ENCODE results near the gene MPEG1.
A peak's percentile ranks its signal among the peaks of the same experiment; 100 is the strongest.

Gene MPEG1

DNA sequence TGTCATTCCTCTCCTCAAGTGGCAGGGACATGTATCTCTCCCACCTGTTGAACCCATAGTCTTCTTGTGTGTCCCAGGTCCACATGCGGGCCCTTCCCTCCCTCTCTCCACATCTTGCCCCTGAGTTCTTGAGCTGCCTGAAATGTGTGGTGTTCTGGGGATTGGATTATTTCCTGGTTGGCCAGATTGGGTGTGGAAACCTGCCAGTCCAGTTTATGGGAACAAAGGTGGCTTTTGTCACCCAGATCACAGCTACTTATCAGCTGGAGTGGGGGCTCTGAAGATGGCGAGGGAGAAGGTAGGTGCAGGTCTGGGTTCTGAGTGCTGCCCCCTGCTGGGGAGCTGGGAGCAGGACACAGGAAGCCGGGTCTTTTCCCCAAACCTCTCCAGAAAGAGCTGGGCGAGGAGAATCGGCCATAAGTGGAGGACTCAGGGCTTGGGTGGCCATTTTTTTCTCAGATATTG is 26.6 kb downstream of the MPEG1 start:
- no peak overlapping the region for H3K27ac Mint-ChIP-seq
- no peak overlapping the region for H3K4me3 Mint-ChIP-seq

DNA sequence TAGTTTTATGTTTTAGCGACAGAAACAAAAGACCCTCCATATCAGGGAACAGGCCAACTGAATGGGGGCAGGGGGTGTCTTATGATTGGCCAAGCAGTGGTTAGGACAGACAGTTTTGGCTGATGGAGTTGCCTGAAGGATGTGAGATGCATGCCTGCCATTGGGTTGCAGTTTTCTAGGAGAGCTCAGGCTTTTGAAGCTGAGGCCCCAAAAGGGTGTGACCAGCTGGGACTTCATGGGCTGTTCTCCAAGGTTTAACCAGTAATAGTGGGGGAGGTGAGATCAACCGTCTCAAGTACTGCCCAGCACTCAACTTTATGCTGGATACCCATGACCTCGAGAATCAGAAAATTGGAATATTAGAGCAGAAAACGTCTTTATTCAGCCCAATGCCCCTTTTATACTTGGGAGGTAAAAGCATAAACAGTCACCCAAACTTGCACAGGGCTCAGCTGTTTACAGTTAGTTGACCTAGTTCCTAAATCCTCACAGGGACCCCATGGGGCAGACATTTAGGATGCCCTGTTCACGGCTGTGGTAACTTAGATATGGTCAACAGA is 27.3 kb downstream of the MPEG1 start:
- Mint-ChIP-seq H3K4me1 (ENCODE audit: low read depth) (no peaks in the 10 kb centered on the region), H3K4me3 (no peak overlapping the region), H3K36me3 (peaks cover 2% of the 10 kb centered on the region)

More for the DNA sequence above, 26.6 kb downstream of the MPEG1 start:
- H3K27me3 Mint-ChIP-seq: peaks cover 3% of the 10 kb centered on the region
- no peaks in the 10 kb centered on the region for H3K9me3 Mint-ChIP-seq (ENCODE audit: low read depth)
- H3K4me1 Mint-ChIP-seq (ENCODE audit: low read depth): peaks cover 2% of the 10 kb centered on the region
- peaks cover 2% of the 10 kb centered on the region for H3K36me3 Mint-ChIP-seq

DNA sequence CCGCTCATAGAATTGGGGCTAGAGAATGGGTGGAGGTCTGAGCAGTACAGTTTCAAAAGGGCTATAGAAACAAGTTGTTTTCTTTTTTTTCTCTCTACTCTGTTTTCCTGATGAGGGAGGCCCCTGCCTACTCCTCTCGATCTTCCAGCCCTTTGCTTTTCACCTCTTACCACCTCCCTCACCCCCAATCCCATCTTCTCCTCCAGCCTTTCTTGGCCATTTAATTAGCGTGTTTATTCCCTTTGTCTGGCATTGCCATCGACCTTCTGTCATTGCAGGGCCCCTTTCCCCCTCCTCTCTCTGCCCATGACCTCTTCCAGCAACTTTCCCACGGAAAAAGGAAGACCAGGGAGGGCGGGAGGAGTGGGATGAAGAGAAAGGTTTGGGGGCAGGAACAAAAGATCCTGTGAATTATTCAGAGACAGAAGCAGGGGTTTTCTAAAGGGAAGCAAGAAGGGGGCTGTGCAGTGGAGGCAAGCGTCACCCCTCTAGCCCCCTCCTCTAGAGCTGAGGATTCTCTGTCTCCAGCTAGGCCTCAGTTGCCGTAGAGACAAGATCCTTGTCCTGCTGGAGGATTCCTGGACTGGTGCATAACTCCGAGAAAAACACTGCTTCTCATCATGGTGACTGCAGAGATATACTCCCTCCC is 27.9 kb downstream of the MPEG1 start:
- Mint-ChIP-seq H3K36me3 (peaks cover 2% of the 10 kb centered on the region), H3K4me3 (no peak overlapping the region), H3K27me3 (peaks cover 3% of the 10 kb centered on the region), H3K27ac (no peak overlapping the region), H3K9me3 (ENCODE audit: low read depth) (no peaks in the 10 kb centered on the region), H3K4me1 (ENCODE audit: low read depth) (no peaks in the 10 kb centered on the region)

More for the DNA sequence above, 27.3 kb downstream of the MPEG1 start:
- H3K27ac Mint-ChIP-seq: no peak overlapping the region
- H3K27me3 Mint-ChIP-seq: peaks cover 3% of the 10 kb centered on the region
- H3K9me3 Mint-ChIP-seq (ENCODE audit: low read depth): no peaks in the 10 kb centered on the region

DNA sequence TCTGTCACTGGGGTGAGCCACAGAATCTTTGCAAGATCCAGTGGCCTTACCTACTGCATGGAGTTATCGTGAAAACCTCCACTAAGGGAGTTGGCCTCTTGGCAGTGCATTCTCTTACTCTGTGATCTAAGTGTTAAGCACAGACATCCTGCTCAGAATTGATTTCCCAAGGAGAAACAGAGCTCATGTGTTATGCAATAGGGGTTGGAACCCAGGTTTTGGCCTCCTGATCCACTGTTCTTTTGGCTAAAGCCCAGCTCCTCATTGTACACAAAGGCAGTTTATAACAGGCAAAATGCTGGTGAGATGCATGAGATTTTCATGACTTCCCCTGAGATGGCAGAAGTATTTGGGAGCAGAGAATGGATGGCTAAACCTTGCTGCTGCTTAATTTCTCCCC is 29.0 kb downstream of the MPEG1 start:
- no peak overlapping the region for H3K27ac Mint-ChIP-seq
- peaks cover 2% of the 10 kb centered on the region for H3K36me3 Mint-ChIP-seq
- H3K27me3 Mint-ChIP-seq: peaks cover 3% of the 10 kb centered on the region
- no peaks in the 10 kb centered on the region for H3K4me1 Mint-ChIP-seq (ENCODE audit: low read depth)
- H3K9me3 Mint-ChIP-seq (ENCODE audit: low read depth): no peaks in the 10 kb centered on the region
- no peak overlapping the region for H3K4me3 Mint-ChIP-seq

DNA sequence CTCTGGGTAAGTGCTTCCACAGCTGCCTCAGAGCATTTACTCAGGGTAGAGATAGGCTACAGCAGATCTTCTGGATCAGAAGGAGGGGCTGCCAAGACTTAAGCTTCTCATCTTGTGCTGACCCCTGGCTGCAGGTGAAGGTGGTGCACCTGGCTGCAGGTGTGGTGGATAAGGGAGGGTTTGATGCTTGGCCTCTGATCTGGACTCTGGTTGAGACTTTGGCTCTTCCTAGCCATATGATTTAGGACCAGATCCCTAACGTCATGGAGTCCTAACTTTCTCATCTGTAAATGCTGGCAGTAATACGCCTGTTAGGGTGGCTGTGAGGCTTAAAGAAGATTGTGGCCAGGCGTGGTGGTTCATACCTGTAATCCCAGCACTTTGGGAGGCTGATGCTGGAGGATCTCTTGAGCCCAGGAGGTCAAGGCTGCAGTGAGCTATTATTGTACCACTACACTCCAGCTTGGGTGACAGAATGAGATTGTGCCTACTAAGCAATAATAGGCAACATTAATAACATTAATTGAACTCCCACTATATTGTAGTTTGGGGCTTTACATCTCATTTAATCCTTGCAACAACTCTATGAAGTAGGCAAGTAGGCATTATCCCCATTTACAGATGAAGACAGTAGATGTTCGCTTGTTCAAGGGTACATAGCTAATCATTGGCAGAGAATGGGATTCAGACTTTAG is 30.1 kb downstream of the MPEG1 start:
- Mint-ChIP-seq H3K4me3 (no peak overlapping the region), H3K4me1 (ENCODE audit: low read depth) (no peaks in the 10 kb centered on the region), H3K9me3 (ENCODE audit: low read depth) (no peaks in the 10 kb centered on the region), H3K27ac (no peak overlapping the region), H3K36me3 (peaks cover 2% of the 10 kb centered on the region), H3K27me3 (peaks cover 3% of the 10 kb centered on the region)

DNA sequence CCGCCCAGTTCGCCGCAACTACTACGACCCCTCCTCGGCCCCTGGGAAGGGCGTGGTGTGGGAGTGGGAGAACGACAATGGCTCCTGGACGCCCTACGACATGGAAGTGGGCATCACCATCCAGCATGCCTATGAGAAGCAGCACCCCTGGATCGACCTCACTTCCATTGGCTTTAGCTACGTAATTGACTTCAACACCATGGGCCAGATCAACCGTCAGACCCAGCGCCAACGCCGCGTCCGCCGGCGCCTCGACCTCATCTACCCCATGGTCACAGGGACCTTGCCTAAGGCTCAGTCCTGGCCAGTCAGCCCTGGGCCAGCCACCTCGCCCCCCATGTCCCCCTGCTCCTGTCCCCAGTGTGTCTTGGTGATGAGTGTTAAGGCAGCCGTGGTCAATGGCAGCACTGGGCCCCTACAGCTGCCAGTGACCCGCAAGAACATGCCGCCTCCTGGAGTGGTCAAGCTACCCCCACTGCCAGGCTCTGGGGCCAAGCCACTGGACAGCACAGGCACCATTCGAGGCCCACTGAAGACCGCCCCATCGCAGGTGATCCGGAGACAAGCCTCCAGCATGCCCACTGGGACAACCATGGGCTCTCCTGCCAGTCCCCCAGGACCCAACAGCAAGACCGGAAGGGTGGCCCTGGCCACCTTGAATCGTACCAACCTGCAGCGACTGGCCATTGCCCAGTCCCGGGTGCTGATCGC is 30.8 kb downstream of the MPEG1 start:
- H3K4me3 Mint-ChIP-seq: no peak overlapping the region
- H3K9me3 Mint-ChIP-seq (ENCODE audit: low read depth): no peaks in the 10 kb centered on the region
- H3K36me3 Mint-ChIP-seq: peaks cover 2% of the 10 kb centered on the region
- no peaks in the 10 kb centered on the region for H3K27me3 Mint-ChIP-seq
- no peaks in the 10 kb centered on the region for H3K4me1 Mint-ChIP-seq (ENCODE audit: low read depth)
- no peak overlapping the region for H3K27ac Mint-ChIP-seq

DNA sequence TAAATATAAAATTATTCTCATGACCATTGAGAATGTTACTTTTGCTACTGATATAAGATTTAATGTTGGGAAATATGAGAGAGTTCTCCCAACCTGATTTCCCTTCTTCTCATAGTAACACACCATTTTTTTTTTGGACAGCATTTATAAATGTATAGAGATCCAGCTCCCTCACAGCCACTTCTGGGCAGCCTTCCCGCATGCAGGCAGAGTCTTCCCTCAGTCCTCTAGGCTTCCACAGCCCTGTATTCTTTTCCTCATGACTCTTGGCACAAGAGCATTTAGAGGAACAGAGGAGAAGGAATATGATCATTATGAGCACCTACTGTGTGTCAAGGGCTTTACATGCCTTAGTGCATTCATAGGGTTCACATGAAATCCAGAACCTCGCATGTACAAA is 31.8 kb downstream of the MPEG1 start:
- H3K27ac Mint-ChIP-seq: no peak overlapping the region
- H3K4me3 Mint-ChIP-seq: no peak overlapping the region
- H3K9me3 Mint-ChIP-seq (ENCODE audit: low read depth): no peaks in the 10 kb centered on the region
- H3K36me3 Mint-ChIP-seq: peaks cover 2% of the 10 kb centered on the region
- no peaks in the 10 kb centered on the region for H3K27me3 Mint-ChIP-seq
- no peaks in the 10 kb centered on the region for H3K4me1 Mint-ChIP-seq (ENCODE audit: low read depth)

DNA sequence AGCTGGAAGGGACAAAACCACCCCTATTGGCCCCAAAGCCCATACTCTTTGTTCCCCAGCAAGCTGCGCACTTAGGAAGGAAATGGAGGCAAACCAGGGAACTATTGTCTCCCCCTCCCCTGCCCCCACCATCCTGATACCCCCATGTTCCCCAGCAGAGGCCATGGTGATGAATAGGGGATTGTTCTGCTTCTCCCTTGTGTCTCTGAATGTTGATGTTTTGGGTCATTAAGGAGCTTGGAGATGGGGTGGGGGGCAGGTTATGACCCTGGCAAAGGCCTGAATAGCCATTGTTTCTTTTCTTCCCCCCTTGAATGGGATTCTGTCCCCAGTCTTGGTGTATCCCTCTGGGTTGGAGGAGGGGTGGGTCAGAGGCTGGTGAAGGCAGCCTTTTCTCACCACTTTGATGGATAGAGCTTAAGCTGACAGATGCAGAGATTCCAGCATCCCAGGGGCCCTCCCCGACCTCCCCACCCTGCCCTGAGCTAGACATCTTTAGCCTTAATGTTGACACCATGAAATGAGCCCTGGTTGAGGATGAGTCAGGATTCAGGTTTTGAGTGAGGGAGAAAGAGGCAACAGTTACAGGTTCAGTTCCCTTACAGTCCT is 32.5 kb downstream of the MPEG1 start:
- no peaks in the 10 kb centered on the region for H3K27me3 Mint-ChIP-seq
- H3K36me3 Mint-ChIP-seq: peaks cover 2% of the 10 kb centered on the region
- no peak overlapping the region for H3K27ac Mint-ChIP-seq
- H3K9me3 Mint-ChIP-seq (ENCODE audit: low read depth): no peaks in the 10 kb centered on the region
- no peak overlapping the region for H3K4me3 Mint-ChIP-seq
- no peaks in the 10 kb centered on the region for H3K4me1 Mint-ChIP-seq (ENCODE audit: low read depth)

DNA sequence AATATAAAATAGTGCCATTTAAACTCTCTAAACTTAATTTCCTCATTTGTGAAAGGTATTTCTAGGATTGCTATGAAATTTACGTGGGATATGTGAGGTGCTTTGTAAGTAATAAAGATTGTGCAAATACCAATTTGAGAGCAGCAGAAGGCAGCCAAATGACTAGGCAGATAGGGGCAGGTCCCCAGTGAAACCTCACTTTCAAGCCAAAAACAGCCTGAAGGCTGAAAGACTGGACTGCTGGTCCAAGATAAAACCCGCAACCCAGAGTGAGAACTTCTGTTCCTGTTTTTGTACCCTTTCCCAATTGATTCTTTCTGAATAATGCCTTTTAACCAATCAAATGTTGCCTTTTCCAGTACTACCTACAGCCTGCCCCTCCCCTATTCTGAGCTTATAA is 33.6 kb downstream of the MPEG1 start:
- no peaks in the 10 kb centered on the region for H3K9me3 Mint-ChIP-seq (ENCODE audit: low read depth)
- H3K4me1 Mint-ChIP-seq (ENCODE audit: low read depth): no peaks in the 10 kb centered on the region
- no peak overlapping the region for H3K4me3 Mint-ChIP-seq
- peaks cover 2% of the 10 kb centered on the region for H3K36me3 Mint-ChIP-seq
- H3K27ac Mint-ChIP-seq: no peak overlapping the region
- no peaks in the 10 kb centered on the region for H3K27me3 Mint-ChIP-seq

DNA sequence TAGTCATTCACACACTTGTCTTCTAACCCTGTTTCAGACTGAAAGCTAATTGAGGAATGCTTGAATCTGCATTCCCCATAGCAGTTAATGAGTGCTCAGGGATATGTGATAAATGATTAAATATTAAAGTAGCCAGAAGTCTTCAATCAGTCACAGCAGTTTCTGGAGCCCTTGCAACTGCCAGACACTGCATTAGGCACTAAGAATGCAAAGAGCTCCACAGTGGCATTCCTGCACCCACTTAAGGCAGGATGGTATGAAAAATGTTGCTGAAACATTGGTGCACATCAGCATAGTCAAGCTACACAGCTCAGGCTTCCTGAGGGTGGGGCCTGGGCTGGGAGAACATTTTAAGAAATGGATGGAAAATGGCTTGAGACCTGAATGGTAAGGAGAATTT is 34.3 kb downstream of the MPEG1 start:
- Mint-ChIP-seq H3K4me1 (ENCODE audit: low read depth) (peaks cover under 1% of the 10 kb centered on the region), H3K36me3 (peaks cover 2% of the 10 kb centered on the region), H3K9me3 (ENCODE audit: low read depth) (no peaks in the 10 kb centered on the region), H3K27me3 (no peaks in the 10 kb centered on the region), H3K27ac (no peak overlapping the region), H3K4me3 (no peak overlapping the region)

DNA sequence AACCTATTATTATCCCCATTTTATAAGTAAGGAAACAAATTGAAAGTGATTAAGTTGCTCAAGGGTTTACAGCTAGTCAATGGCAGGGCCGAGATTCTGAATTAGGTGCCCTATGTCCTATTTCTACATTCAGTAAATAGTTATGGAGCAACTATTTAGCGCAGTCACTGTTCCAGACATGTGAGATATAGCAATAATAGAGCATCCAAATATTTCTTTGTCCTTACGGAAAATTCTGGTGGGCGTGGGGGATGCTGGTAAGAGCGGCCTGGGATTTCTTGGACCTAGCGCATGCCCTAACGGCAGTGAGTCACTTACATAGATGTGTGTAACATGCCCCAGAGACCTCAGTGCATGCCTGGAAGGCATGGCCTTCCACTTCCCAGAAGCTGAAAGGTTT is 36.4 kb downstream of the MPEG1 start:
- peaks cover 9% of the 10 kb centered on the region for H3K4me1 Mint-ChIP-seq (ENCODE audit: low read depth)
- H3K27me3 Mint-ChIP-seq: peaks cover 2% of the 10 kb centered on the region
- no peak overlapping the region for H3K4me3 Mint-ChIP-seq
- no peak overlapping the region for H3K27ac Mint-ChIP-seq
- H3K9me3 Mint-ChIP-seq (ENCODE audit: low read depth): no peaks in the 10 kb centered on the region
- H3K36me3 Mint-ChIP-seq: no peaks in the 10 kb centered on the region

DNA sequence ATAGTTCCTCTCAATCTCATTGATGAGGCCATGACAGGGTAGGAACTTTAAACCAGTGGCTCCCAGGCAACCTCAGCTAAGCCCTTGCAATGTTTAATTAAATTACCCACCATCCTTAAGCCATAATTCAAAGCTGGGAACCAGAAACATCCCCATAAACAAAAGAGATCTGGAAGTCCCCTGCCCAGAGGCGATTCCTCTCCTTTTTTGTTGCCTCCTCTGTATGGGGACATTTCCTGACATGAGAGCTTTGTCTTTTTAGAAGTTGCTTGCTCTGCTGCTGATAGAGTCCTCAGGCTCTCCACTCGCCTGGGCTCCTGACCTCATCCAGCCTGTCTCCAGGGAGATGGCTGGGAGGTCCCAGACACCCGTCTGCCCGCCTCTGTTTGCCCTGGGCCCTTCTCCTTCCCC is 37.6 kb downstream of the MPEG1 start:
- H3K9me3 Mint-ChIP-seq (ENCODE audit: low read depth): no peaks in the 10 kb centered on the region
- H3K36me3 Mint-ChIP-seq: no peaks in the 10 kb centered on the region
- H3K27me3 Mint-ChIP-seq: peaks cover 2% of the 10 kb centered on the region
- H3K27ac Mint-ChIP-seq: no peak overlapping the region
- no peak overlapping the region for H3K4me3 Mint-ChIP-seq
- H3K4me1 Mint-ChIP-seq (ENCODE audit: low read depth): peaks cover 9% of the 10 kb centered on the region

DNA sequence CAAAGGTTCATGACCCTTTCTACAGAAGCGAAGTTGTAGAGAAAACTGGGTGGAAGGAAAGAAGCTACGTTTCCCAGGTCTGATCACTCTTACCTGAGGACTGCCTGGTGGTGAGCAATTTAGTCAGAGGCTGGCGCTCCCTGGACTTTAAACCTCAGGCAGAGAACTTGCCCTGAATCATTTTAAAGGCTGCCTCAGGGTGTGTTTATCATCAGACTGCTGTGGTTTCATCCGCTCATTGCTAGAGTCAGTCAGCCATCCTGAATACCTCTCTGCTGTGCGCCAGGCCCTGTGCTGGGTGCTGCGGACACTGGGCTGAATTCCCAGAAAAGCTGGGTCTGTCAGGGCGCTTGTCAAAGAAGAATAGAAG is 38.1 kb downstream of the MPEG1 start:
- Mint-ChIP-seq H3K9me3 (ENCODE audit: low read depth) (no peaks in the 10 kb centered on the region), H3K27ac (no peak overlapping the region), H3K4me1 (ENCODE audit: low read depth) (peaks cover 9% of the 10 kb centered on the region), H3K4me3 (no peak overlapping the region), H3K27me3 (peaks cover 2% of the 10 kb centered on the region), H3K36me3 (no peaks in the 10 kb centered on the region)

DNA sequence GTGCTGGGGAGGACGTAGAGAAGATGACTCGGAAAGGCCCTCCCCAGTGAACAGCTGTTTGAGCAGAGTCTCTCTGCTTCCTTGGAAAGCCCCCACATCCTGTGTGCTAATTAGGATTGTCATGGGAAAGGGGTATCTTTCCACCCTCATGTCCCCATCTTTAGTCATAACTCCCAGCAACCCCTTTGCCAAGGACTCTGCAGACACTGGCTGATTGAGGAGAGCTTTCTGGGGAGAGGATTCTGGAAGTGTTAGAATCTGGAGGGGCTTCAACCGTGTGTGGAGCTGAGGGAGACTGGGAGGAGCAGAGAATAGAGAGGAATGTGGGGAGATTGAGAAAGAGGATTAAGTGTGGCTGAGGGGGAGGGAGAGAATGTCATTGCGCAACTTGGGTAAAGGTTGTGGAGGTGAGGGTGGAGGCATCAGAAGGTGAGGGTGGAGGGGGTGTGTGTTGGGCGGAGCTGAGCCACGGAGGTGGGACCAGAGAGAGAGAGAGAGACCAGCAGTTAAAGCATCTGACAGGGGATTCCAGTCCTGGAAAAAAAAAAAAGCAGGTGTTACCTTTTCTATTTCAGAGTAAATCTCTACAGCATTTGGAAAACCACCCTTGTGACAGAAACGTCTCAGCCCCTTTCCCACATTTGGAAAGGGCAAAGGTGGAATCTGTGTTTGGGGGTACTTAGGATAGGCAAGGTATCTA is 38.6 kb downstream of the MPEG1 start:
- Mint-ChIP-seq H3K36me3 (no peaks in the 10 kb centered on the region), H3K4me3 (peak overlapping the region; percentile 37), H3K27ac (no peak overlapping the region), H3K27me3 (peaks cover 2% of the 10 kb centered on the region), H3K4me1 (ENCODE audit: low read depth) (peaks cover 9% of the 10 kb centered on the region), H3K9me3 (ENCODE audit: low read depth) (no peaks in the 10 kb centered on the region)
